Right hindlimb (tissue), 1 donor: ENCODE results near the gene KLHDC7A.

ENCODE experiments used
- DNase-seq: peaks from one replicate; pipeline ENCODE4 v3.0.0-alpha.2; 2018

The KLHDC7A gene

GRCh38 chr1:18473195-18473815 lies 7.4 kb upstream of the KLHDC7A start:
- DNase-seq: no peak

- no peak for DNase-seq
These were observed 6.1 kb upstream of the KLHDC7A start for GRCh38 chr1:18474559-18475175.

- DNase-seq: no peak
These were observed 5.4 kb upstream of the KLHDC7A start for GRCh38 chr1:18475234-18475905.

GRCh38 chr1:18479454-18479853 lies 1.3 kb upstream of the KLHDC7A start:
- no peak for DNase-seq

GRCh38 chr1:18481190-18481920 lies 625 bp downstream of the KLHDC7A start:
- peak; percentile 38 for DNase-seq

GRCh38 chr1:18481921-18482701 lies 1.4 kb downstream of the KLHDC7A start:
- DNase-seq: peak; percentile 26

GRCh38 chr1:18482721-18483425 lies 2.1 kb downstream of the KLHDC7A start:
- no peak for DNase-seq

- no peak for DNase-seq
These were observed 3.5 kb downstream of the KLHDC7A start for GRCh38 chr1:18484276-18484675.

- no peak for DNase-seq
These were observed 4.0 kb downstream of the KLHDC7A start for GRCh38 chr1:18484721-18485120.

GRCh38 chr1:18485227-18485626 lies 4.5 kb downstream of the KLHDC7A start:
- no peak for DNase-seq

GRCh38 chr1:18486195-18486594 lies 5.5 kb downstream of the KLHDC7A start:
- DNase-seq: no peak

GRCh38 chr1:18489417-18490143 lies 8.8 kb downstream of the KLHDC7A start:
- DNase-seq: no peak

- no peak for DNase-seq
These were observed 10.4 kb downstream of the KLHDC7A start for GRCh38 chr1:18491168-18491567.

- no peak for DNase-seq
These were observed 13.6 kb downstream of the KLHDC7A start for GRCh38 chr1:18494304-18494703.

- DNase-seq: no peak
These were observed 14.9 kb downstream of the KLHDC7A start for GRCh38 chr1:18495635-18496034.

GRCh38 chr1:18496056-18496455 lies 15.3 kb downstream of the KLHDC7A start:
- no peak for DNase-seq

- no peak for DNase-seq
These were observed 15.9 kb downstream of the KLHDC7A start for GRCh38 chr1:18496497-18497235.

GRCh38 chr1:18501833-18502232 lies 21.1 kb downstream of the KLHDC7A start:
- no peak for DNase-seq

GRCh38 chr1:18504609-18505008 lies 23.9 kb downstream of the KLHDC7A start:
- no peak for DNase-seq

GRCh38 chr1:18505666-18506065 lies 24.9 kb downstream of the KLHDC7A start:
- DNase-seq: no peak

- DNase-seq: no peak
These were observed 27.4 kb downstream of the KLHDC7A start for GRCh38 chr1:18508084-18508483.
